Kidney epithelial cell (primary cell): ENCODE measurements around the gene ZNF638. TPM values are rescaled to one million over a fixed set of nuclear protein-coding genes. Genes with fewer than 3 reads are reported as not detected.

ENCODE experiments used
- DNase-seq: peaks from one replicate; pipeline ENCODE4 v3.0.0-alpha.2; 2010; ENCODE audit warnings: low read depth
- H3K27me3 ChIP-seq: 2 replicates; pipeline ENCODE4 v1.6.0; 2011; ENCODE audit warnings: low read length; ENCODE audit not compliant: control insufficient read depth, insufficient read depth
- H3K36me3 ChIP-seq: 2 replicates; pipeline ENCODE4 v1.5.1; 2011; ENCODE audit warnings: low read length; ENCODE audit not compliant: control insufficient read depth, insufficient read depth
- H3K4me3 ChIP-seq: 2 replicates; pipeline ENCODE4 v1.5.1; 2011; ENCODE audit warnings: low read depth, mild to moderate bottlenecking, control low read depth, low read length
- total RNA-seq: library from RNA; depleted of rRNA; stranded (reverse); fragments of >200 nt; gene quantifications from 2 replicates; pipeline ENCODE4 v1.2.3, GENCODE V29; 2015
- TF ChIP-seq, protein P1 (sequence below): IDR thresholded peaks from 2 replicates; pipeline ENCODE4 v1.5.1; 2011; ENCODE audit warnings: mild to moderate bottlenecking, moderate library complexity, low read length, control low read depth, inconsistent platforms; ENCODE audit not compliant: insufficient read depth, poor library complexity, severe bottlenecking

The ZNF638 gene
- total RNA-seq, 1 donor from 2014 or later: 109 TPM

DNA sequence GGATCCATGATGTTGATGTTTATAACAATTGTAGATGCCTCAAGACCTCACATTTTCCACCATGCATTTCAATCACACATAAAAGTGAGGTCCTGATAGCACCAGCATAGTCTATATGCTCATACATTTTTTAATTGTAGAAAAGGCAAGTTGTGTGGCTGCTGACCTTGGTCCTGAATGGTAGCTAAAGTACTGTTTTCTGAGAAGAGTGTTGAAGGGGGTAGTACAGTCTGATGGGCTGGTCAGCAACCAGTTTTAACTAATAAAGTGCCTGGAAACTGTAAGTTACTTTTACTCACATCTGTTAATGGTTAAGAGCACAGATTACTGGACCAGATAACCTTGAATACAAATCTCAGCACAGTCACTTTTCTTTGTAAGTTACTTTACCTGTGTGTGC lies 15.9 kb downstream of the ZNF638 start:
- H3K36me3 ChIP-seq: no peaks in the 10 kb centered on the region
- no peak for DNase-seq
- H3K27me3 ChIP-seq: no peaks in the 10 kb centered on the region

DNA sequence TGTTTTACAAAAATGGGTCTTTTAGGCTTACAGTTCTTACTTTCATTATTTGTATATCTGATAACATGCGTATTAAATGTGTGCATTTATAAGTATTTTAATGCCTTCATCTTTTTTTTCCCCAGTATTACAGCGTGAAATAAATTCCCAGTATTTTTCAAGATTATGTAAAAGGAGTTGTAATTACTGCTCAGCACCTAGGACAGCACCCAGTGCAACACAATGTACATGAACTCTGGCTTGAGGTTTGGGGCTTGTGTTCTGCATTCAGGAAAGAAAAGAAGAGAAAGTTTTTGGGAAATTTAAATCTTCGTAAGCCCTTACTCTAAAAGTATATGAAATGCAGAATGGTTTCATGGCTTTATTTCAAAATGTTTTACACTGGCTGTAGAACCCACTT lies 16.7 kb downstream of the ZNF638 start:
- DNase-seq: no peak
- H3K36me3 ChIP-seq: no peaks in the 10 kb centered on the region
- no peak overlapping the region for H3K4me3 ChIP-seq
- H3K27me3 ChIP-seq: no peaks in the 10 kb centered on the region
- TF ChIP-seq, protein P1, sequence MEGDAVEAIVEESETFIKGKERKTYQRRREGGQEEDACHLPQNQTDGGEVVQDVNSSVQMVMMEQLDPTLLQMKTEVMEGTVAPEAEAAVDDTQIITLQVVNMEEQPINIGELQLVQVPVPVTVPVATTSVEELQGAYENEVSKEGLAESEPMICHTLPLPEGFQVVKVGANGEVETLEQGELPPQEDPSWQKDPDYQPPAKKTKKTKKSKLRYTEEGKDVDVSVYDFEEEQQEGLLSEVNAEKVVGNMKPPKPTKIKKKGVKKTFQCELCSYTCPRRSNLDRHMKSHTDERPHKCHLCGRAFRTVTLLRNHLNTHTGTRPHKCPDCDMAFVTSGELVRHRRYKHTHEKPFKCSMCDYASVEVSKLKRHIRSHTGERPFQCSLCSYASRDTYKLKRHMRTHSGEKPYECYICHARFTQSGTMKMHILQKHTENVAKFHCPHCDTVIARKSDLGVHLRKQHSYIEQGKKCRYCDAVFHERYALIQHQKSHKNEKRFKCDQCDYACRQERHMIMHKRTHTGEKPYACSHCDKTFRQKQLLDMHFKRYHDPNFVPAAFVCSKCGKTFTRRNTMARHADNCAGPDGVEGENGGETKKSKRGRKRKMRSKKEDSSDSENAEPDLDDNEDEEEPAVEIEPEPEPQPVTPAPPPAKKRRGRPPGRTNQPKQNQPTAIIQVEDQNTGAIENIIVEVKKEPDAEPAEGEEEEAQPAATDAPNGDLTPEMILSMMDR: no peak

More for the DNA sequence above, 15.9 kb downstream of the ZNF638 start:
- TF ChIP-seq, protein P1: no peak
- no peak overlapping the region for H3K4me3 ChIP-seq

DNA sequence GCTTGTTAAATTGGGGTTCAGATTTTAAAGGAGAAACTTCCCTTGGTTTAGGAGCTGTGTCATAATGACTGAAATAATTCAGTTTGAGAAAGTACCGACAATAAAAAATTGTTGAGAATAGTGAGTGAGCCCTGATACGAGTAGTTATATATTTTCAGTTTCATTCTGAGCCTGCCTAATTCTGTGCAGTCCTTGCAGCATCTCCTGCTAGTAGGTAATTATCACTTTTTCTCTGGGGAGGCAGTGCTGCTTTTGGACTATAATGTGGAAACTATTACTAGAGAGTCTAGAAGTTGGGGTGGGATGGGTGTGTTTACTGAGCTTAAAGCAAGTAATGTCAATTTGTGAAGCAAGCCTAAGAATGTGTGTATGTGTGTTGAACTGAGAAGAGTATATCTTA lies 21.7 kb downstream of the ZNF638 start:
- TF ChIP-seq, protein P1: no peak
- DNase-seq: no peak
- Histone ChIP-seq H3K36me3 (no peaks in the 10 kb centered on the region), H3K4me3 (no peak overlapping the region), H3K27me3 (no peaks in the 10 kb centered on the region)

DNA sequence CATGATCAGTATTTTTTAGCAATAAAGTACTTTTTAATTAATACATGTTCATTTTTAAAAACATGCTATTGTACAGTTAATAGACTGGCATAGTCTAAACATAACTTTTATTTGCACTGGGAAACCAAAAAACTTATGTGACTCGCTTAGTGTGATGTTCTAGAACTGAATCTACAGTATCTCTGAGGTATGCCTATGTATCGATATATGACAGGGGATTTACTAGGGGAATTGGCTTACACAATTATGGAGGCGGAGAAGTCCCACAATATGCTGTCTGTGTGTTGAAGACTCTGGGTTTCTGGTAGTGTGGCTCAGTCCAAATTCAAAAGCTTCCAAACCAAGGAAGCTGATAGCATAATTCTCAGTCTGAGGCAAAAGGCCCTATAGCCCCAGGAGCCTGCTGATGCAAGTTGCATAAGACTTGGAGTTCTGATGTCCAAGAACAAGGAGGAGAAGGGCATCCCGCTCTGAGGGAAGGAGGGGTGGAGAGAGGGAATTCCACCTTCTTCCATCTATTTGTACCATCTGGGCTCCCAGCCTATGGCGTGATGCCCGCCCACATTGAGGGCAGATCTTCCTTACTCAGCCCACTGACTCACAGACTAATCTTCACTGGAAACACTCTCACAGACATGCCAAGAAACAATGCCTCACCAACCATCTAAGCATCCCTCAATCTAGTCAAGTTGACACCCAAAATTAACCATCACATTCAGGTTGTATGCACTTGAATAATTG lies 27.5 kb downstream of the ZNF638 start:
- Histone ChIP-seq H3K4me3 (no peak overlapping the region), H3K27me3 (no peaks in the 10 kb centered on the region), H3K36me3 (peaks cover 2% of the 10 kb centered on the region)
- peak; percentile 4 for DNase-seq
- TF ChIP-seq, protein P1: no peak

DNA sequence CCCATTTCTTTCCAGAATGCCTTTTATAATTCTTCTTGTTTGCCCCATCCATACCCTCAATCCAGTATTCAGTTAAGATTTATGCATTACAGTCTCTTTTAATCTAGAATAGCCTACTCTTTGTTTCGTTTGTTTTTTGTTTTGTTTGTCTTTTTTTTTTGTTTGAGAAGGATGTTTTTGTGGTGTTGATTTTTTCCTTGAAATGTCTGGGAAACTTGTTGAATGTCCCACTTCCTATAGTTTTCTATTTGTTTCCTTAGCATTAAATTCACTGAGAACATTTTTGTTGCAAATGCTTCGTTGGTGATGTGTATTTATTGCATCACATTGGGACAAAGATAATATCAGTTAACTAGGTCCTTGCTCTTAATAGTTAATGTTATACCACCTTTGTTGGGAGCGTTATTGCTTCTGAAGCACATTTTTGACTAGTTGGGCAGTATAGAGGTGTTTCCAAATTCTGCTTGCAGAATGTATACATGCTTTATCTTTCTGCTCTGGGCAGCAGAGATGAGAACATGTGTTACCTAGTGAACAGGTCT lies 28.9 kb downstream of the ZNF638 start:
- Histone ChIP-seq H3K36me3 (peaks cover 2% of the 10 kb centered on the region), H3K27me3 (no peaks in the 10 kb centered on the region), H3K4me3 (no peak overlapping the region)
- TF ChIP-seq, protein P1: no peak
- DNase-seq: no peak

DNA sequence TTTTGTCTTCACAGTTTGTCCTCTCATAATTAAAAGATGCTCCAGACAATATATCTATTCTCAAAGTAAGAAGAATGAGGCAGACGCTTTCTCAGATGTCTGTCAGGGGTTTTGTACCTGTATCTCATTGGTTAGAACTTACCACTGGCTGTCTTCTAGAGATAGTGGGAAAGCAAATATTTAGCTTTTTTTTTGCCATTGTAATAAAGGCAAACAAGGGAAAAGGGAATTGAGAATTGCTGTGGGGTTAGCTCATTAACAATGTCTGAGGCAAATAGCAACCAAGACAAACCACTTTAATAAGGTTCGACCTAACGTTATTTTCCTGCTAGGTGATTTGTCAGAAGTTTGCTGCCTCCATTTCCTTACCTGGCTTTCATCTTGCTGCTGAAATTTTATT lies 30.0 kb downstream of the ZNF638 start:
- TF ChIP-seq, protein P1: no peak
- DNase-seq: no peak
- no peak overlapping the region for H3K4me3 ChIP-seq
- H3K27me3 ChIP-seq: no peaks in the 10 kb centered on the region
- H3K36me3 ChIP-seq: peaks cover 2% of the 10 kb centered on the region
